ES-I3 (cell line): ENCODE measurements around the gene CNDP2.

Source experiments
- H3K36me3 ChIP-seq: 2 replicates; pipeline ENCODE4 v1.6.1; 2013; ENCODE audit warnings: mild to moderate bottlenecking, low read length, control low read depth, moderate library complexity; ENCODE audit not compliant: insufficient read depth
- H3K4me1 ChIP-seq: 2 replicates; pipeline ENCODE4 v1.6.1; 2013; ENCODE audit warnings: mild to moderate bottlenecking, control low read depth, low read length; ENCODE audit not compliant: insufficient read depth
- H3K9ac ChIP-seq: 2 replicates; pipeline ENCODE4 v1.6.1; 2013; ENCODE audit warnings: low read depth, mild to moderate bottlenecking, low read length, moderate library complexity
- H3K9me3 ChIP-seq: 2 replicates; pipeline ENCODE4 v1.6.1; 2013; ENCODE audit warnings: mild to moderate bottlenecking, low read length, moderate library complexity; ENCODE audit not compliant: control insufficient read depth, insufficient read depth

Gene CNDP2

GRCh38 chr18:74513149-74513882 is 17.2 kb downstream of the CNDP2 start:
- Histone ChIP-seq H3K9me3 (no peaks in the 10 kb centered on the region), H3K4me1 (no peaks in the 10 kb centered on the region), H3K36me3 (peaks cover 31% of the 10 kb centered on the region), H3K9ac (no peak overlapping the region)

DNA sequence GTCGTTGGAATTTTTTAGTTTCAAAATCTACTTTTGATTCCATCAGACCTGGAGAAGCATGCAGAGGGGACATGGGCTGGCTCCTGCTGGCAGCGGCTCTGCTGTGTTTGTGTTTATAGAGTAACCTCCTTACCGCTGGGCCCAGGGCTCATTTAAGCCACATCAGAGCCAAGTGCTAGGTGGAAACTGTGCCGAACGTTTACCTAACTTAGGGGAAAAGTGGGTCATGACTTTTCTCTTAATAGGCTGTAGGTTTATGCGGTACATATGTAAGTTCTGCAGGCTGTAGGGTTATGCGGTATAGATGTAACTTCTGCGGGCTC is 17.7 kb downstream of the CNDP2 start:
- Histone ChIP-seq H3K9ac (no peak overlapping the region), H3K9me3 (no peaks in the 10 kb centered on the region), H3K36me3 (peaks cover 32% of the 10 kb centered on the region), H3K4me1 (no peaks in the 10 kb centered on the region)

DNA sequence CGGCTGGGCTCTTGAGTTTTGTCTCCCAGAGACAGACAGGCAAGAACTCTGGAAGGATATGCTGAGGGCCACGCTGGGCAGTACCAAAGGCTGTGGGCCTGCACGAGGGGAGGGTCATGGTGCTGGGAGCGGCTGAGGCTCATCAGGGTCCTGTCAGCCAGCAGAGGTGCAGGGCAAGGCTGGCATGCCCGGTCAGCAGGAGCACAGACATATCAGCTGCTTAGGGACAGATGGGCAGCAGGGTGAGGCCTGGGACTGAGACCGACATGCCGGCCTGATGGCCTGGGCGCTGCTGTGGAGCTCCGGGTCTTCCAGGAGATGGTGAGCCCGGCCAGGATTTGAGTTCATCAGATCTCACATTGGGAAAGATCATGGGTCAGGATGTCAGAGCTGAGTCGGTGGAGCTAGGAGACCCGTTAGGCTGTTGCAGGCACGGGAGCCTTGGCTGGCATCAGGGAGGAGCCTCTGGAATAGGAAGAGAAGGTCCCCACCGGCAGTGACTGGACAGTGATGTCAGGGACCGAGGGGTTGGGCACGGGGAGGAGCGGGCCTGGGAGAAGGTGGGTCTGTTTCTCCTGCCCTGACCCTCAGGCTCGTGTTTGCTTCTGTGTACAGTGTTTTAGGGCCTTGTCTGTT is 18.8 kb downstream of the CNDP2 start:
- Histone ChIP-seq H3K36me3 (peaks cover 27% of the 10 kb centered on the region), H3K9me3 (no peaks in the 10 kb centered on the region), H3K4me1 (no peaks in the 10 kb centered on the region), H3K9ac (no peak overlapping the region)

GRCh38 chr18:74515620-74516231 is 19.6 kb downstream of the CNDP2 start:
- no peaks in the 10 kb centered on the region for H3K9me3 ChIP-seq
- H3K9ac ChIP-seq, result no peak overlapping the region
- peaks cover 30% of the 10 kb centered on the region for H3K36me3 ChIP-seq
- no peaks in the 10 kb centered on the region for H3K4me1 ChIP-seq

DNA sequence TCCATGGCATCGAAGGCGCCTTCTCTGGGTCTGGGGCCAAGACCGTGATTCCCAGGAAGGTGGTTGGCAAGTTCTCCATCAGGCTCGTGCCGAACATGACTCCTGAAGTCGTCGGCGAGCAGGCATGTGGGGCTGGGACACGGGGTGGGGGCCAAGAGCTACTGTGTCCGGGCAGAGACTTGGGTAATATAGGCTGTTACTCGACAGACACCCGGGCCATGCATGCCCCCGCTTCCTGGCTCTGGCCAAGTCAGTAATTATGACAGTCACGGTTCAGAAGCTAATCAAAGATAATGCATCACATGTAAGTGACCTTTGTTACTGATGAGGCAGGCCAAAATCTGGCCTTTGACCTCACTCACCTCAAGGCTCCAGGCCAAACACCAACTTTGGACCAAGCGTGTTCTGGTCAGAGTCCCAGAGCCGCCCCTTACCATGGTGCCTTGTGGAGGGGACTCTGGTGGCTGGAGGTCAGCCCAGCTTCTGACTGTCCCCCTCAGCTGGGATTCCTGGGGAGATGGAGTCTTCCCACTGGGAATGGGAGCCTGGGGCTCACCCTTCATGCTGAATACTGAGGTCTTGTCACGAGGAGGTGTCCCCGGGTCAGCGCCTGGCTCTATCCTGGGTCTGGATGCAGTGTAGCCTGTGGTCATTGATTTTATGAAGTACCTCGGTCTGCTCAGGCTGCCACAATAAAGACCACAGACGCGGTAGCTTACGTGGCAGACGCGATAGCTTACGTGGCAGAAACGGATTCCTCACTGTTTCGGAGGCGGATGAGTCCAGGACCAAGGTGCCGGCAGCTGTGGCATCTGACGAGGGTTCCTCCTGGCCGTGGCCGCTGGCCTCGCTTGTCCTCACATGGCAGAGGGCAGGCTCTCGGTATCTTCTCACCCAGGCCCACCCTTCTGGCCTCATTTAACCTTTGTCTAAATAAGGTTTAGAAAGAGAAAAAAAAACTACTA is 20.4 kb downstream of the CNDP2 start:
- peaks cover 26% of the 10 kb centered on the region for H3K36me3 ChIP-seq
- H3K9me3 ChIP-seq, result no peaks in the 10 kb centered on the region
- no peak overlapping the region for H3K9ac ChIP-seq
- H3K4me1 ChIP-seq, result no peaks in the 10 kb centered on the region

GRCh38 chr18:74517236-74517630 is 21.1 kb downstream of the CNDP2 start:
- no peak overlapping the region for H3K9ac ChIP-seq
- H3K4me1 ChIP-seq, result no peaks in the 10 kb centered on the region
- 0 out of 2 replicates have a peak, but pooled peaks cover under 1% of the 10 kb centered on the region for H3K9me3 ChIP-seq
- peaks cover 22% of the 10 kb centered on the region for H3K36me3 ChIP-seq

- Histone ChIP-seq H3K4me1 (no peaks in the 10 kb centered on the region), H3K36me3 (peaks cover 24% of the 10 kb centered on the region), H3K9me3 (peaks cover 9% of the 10 kb centered on the region; the same call in 1 of the 2 replicates), H3K9ac (no peak overlapping the region)
Observed at GRCh38 chr18:74518456-74519295, 22.5 kb downstream of the CNDP2 start.

DNA sequence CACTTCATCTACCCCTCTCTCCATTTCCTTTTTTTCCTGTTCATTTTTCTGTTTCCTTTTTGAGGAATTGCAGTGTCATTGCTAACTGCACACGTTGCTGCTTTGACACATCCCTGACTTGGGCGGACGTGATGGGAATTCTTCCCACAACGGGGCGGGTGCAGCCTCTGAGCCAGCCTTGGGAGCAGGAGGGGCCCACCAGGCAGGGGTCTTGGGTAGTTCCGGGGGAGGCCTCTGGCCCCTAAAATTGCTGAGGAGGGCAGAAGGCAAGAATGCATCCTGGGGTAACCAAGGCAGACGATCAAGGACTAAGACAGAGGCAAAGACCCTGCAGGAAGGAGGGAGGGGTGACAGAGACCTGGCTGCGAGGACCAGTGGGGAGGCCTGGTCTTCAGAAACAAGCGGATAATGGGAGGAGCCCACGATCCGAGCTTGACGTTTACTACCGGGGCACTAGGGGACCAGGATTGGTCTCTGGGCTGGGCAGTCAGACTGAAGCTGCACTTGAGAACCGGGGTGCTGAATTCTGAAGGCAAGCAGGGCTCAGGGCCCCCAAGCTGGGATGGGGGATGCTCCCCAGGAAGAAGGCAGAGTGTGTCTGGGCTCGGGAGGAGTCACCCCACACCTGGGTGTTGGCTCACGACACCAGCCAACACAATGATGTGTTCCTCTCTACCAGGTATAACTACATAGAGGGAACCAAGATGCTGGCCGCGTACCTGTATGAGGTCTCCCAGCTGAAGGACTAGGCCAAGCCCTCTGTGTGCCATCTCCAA is 23.3 kb downstream of the CNDP2 start:
- H3K9ac ChIP-seq, result no peak overlapping the region
- peaks cover 24% of the 10 kb centered on the region for H3K36me3 ChIP-seq
- H3K4me1 ChIP-seq, result no peaks in the 10 kb centered on the region
- peaks cover 9% of the 10 kb centered on the region; the same call in 1 of the 2 replicates for H3K9me3 ChIP-seq

DNA sequence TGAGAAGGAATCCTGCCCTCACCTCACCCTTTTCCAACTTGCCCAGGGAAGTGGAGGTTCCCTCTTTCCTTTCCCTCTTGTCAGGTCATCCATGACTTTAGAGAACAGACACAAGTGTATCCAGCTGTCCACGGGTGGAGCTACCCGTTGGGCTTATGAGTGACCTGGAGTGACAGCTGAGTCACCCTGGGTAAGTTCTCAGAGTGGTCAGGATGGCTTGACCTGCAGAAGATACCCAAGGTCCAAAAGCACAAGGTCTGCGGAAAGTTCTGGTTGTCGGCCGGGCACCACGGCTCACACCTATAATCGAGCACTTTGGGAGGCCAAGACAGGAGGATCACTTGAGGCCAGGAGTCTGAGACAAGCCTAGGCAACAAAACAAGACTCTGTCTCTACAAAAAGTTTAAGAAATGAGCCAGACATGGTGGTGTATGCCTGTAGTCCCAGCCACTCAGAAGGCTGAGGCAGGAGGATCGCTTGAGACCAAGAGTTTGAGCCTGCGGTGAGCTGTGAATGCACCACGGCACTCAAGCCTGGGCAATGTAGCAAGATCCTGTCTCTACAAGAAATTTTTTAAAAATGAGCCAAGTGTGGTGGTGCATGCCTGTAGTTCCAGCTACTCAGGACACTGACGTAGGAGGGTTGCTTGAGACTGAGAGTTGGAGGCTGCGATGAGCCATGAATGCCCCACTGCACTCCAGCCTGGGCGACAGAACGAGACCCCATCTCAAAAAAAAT is 24.1 kb downstream of the CNDP2 start:
- no peak overlapping the region for H3K9ac ChIP-seq
- H3K4me1 ChIP-seq, result no peaks in the 10 kb centered on the region
- H3K9me3 ChIP-seq, result peaks cover 9% of the 10 kb centered on the region; the same call in 1 of the 2 replicates
- peaks cover 24% of the 10 kb centered on the region for H3K36me3 ChIP-seq

- peaks cover 22% of the 10 kb centered on the region for H3K36me3 ChIP-seq
Observed at GRCh38 chr18:74521068-74521725, 25.0 kb downstream of the CNDP2 start.

GRCh38 chr18:74522635-74523548 is 26.7 kb downstream of the CNDP2 start:
- Histone ChIP-seq H3K4me1 (no peaks in the 10 kb centered on the region), H3K9ac (no peak overlapping the region), H3K9me3 (peaks cover 9% of the 10 kb centered on the region; the same call in 1 of the 2 replicates), H3K36me3 (peaks cover 18% of the 10 kb centered on the region)

More at GRCh38 chr18:74521068-74521725, 25.0 kb downstream of the CNDP2 start:
- Histone ChIP-seq H3K9me3 (peaks cover 9% of the 10 kb centered on the region; the same call in 1 of the 2 replicates), H3K9ac (no peak overlapping the region), H3K4me1 (no peaks in the 10 kb centered on the region)
